NT2/D1 (cell line): Measurements from ENCODE around the gene BHMT2.

Experiments
- SUZ12 ChIP-seq: IDR thresholded peaks from 2 replicates; pipeline ENCODE4 v1.6.1; 2011; ENCODE audit not compliant: insufficient read length, insufficient read depth; ENCODE audit errors: extremely low read depth
- YY1 ChIP-seq: IDR thresholded peaks from 2 replicates; pipeline ENCODE4 v1.6.1; 2011; ENCODE audit not compliant: insufficient read length, insufficient read depth

- TF ChIP-seq YY1 (no peak), SUZ12 (no peak)
Observed at GRCh38 chr5:79109527-79110492, 40.2 kb downstream of the BHMT2 start.
